Measurements from ENCODE around the gene DOK1. TPM values are rescaled to one million over a fixed set of nuclear protein-coding genes. Genes with fewer than 3 reads are reported as not detected.

DOK1 gene
- polyA plus RNA-seq, 3 donors = 48.0 to 53.6 (median 49.3) TPM

- no peaks in the 10 kb centered on the region for H3K79me2 ChIP-seq (ENCODE audit: insufficient read depth, low read length)
- peaks cover 39% of the 10 kb centered on the region for H3K4me1 Mint-ChIP-seq
- H3K36me3 Mint-ChIP-seq = peaks cover 10 to 12% of the 10 kb centered on the region in 2 donors
- intact Hi-C loops (cut with micrococcal nuclease) = no loop called here
- H3K4me3 ChIP-seq (replicated peaks in 1 of 3; ENCODE audit: low read depth in 2 of 3, low read length in 3 of 3) = peak within 1 kb of the TSS in 1 of 3 experiments; percentile 72
- peaks cover 0 to 24% of the 10 kb centered on the region in 2 donors for H3K9me3 ChIP-seq (replicated peaks in 1 of 2; ENCODE audit: control insufficient read depth in 1 of 2, insufficient read depth in 1 of 2, low read length in 2 of 2)
- TF ChIP-seq CTCF (IDR thresholded peaks at IDR 0.05) = no peak
- H3K9me3 Mint-ChIP-seq = peaks cover 2 to 28% (median 22%) of the 10 kb centered on the region in 7 donors
- 2% methylated on average over 76 of the region's 82 CpGs for WGBS (ENCODE audit: insufficient coverage)
- H3K4me1 ChIP-seq (ENCODE audit: control insufficient read depth in 1 of 2, insufficient read depth in 2 of 2, low read length in 2 of 2) = peaks cover 26 to 32% of the 10 kb centered on the region in 2 donors
- no peaks in the 10 kb centered on the region for H3K36me3 ChIP-seq (replicated peaks in 1 of 2; ENCODE audit: control insufficient read depth in 1 of 2, insufficient read depth in 2 of 2, low read length in 2 of 2)
- no peak within 1 kb of the TSS for H3K27ac ChIP-seq (ENCODE audit: low read depth in 1 of 2, low read length in 2 of 2)
- no peaks in the 10 kb centered on the region for H4K20me1 ChIP-seq (ENCODE audit: insufficient read depth, low read length)
- no peak for DNase-seq
- H3K27me3 Mint-ChIP-seq (ENCODE audit: low read depth in 3 of 3) = peaks cover 85 to 100% (median 93%) of the 10 kb centered on the region in 3 donors
- peak within 1 kb of the TSS; percentile 45 to 90 for H3K4me3 Mint-ChIP-seq
- H3K4me2 ChIP-seq (replicated peaks; ENCODE audit: extremely low read depth, low read length, poor library complexity, severe bottlenecking) = peak within 1 kb of the TSS; percentile 86
- no peak within 1 kb of the TSS for H3K9ac ChIP-seq (ENCODE audit: insufficient read depth, low read length, poor library complexity, severe bottlenecking)
- no peak within 1 kb of the TSS for H2AFZ ChIP-seq (ENCODE audit: insufficient read depth, low read depth, low read length, poor library complexity, severe bottlenecking)
- peaks cover 85 to 99% of the 10 kb centered on the region in 2 donors for H3K27me3 ChIP-seq (ENCODE audit: control insufficient read depth in 2 of 2, insufficient read depth in 2 of 2, low read length in 2 of 2)
- peak within 1 kb of the TSS in 2 of 7 donors; percentile 33 to 53 for H3K27ac Mint-ChIP-seq
Observed at GRCh38 chr2:74514368-74515270, 39.9 kb upstream of the DOK1 start, which contains the start of gene TLX2. Gene TLX2, plus strand, starts transcription at chr2:74514450. Its CDS starts 357 bp downstream, at chr2:74514807.

- H3K4me1 ChIP-seq (ENCODE audit: control insufficient read depth in 1 of 2, insufficient read depth in 2 of 2, low read length in 2 of 2) = peaks cover 26 to 32% of the 10 kb centered on the region in 2 donors
- H3K4me1 Mint-ChIP-seq = peaks cover 39% of the 10 kb centered on the region
- intact Hi-C loops (cut with micrococcal nuclease) = no loop called here
- peak overlapping the region in 2 of 7 donors; percentile 33 to 53 for H3K27ac Mint-ChIP-seq
- no peaks in the 10 kb centered on the region for H4K20me1 ChIP-seq (ENCODE audit: insufficient read depth, low read length)
- H3K27ac ChIP-seq (ENCODE audit: low read depth in 1 of 2, low read length in 2 of 2) = no peak overlapping the region
- DNase-seq = no peak
- peak overlapping the region in 1 of 3 experiments; percentile 72 for H3K4me3 ChIP-seq (replicated peaks in 1 of 3; ENCODE audit: low read depth in 2 of 3, low read length in 3 of 3)
- no peak overlapping the region for H3K9ac ChIP-seq (ENCODE audit: insufficient read depth, low read length, poor library complexity, severe bottlenecking)
- peak overlapping the region; percentile 86 for H3K4me2 ChIP-seq (replicated peaks; ENCODE audit: extremely low read depth, low read length, poor library complexity, severe bottlenecking)
- peaks cover 81 to 99% of the 10 kb centered on the region in 2 donors for H3K27me3 ChIP-seq (ENCODE audit: control insufficient read depth in 2 of 2, insufficient read depth in 2 of 2, low read length in 2 of 2)
- peaks cover 9 to 10% of the 10 kb centered on the region in 2 donors for H3K36me3 Mint-ChIP-seq
- peak overlapping the region; percentile 67 to 90 for H3K4me3 Mint-ChIP-seq
- peaks cover 0 to 26% of the 10 kb centered on the region in 2 donors for H3K9me3 ChIP-seq (replicated peaks in 1 of 2; ENCODE audit: control insufficient read depth in 1 of 2, insufficient read depth in 1 of 2, low read length in 2 of 2)
- WGBS (ENCODE audit: insufficient coverage) = 5% methylated on average over 55 of the region's 60 CpGs
- no peaks in the 10 kb centered on the region for H3K79me2 ChIP-seq (ENCODE audit: insufficient read depth, low read length)
- peaks cover 87 to 100% (median 93%) of the 10 kb centered on the region in 3 donors for H3K27me3 Mint-ChIP-seq (ENCODE audit: low read depth in 3 of 3)
- peak overlapping the region; percentile 74 for H2AFZ ChIP-seq (ENCODE audit: insufficient read depth, low read depth, low read length, poor library complexity, severe bottlenecking)
- no peak for TF ChIP-seq CTCF (IDR thresholded peaks at IDR 0.05)
- H3K9me3 Mint-ChIP-seq = peaks cover 2 to 28% (median 24%) of the 10 kb centered on the region in 7 donors
- H3K36me3 ChIP-seq (replicated peaks in 1 of 2; ENCODE audit: control insufficient read depth in 1 of 2, insufficient read depth in 2 of 2, low read length in 2 of 2) = no peaks in the 10 kb centered on the region
Observed at GRCh38 chr2:74515271-74515980, 39.1 kb upstream of the DOK1 start.

All from CD14-positive monocyte (primary cell).